Activated naive CD4-positive, alpha-beta T cell treated with anti-CD3 and anti-CD28 coated beads, Interleukin-2, amount 10 ng/mL, durations not matched to agents 7 days and 5 days (primary cell): ENCODE results near the gene GPC6.
A peak's percentile ranks its signal among the peaks of the same experiment; 100 is the strongest.

Experiments used
- CTCF ChIA-PET: fragments of 350-600 bp; sonication (Branson Sonifier 250); formaldehyde crosslinking; loops from one replicate; lab custom pipeline; 2021; ENCODE audit warnings: antibody characterized with exemption; lab: Charles Lee
- DNase-seq: peaks from one replicate; pipeline ENCODE4 v3.0.0-alpha.2; 2020
- H3K27ac Mint-ChIP-seq: one replicate; pipeline ENCODE4 v1.8.0; 2021; ENCODE audit warnings: mild to moderate bottlenecking, moderate library complexity, mixed read lengths
- H3K27me3 Mint-ChIP-seq: one replicate; pipeline ENCODE4 v1.8.0; 2021; ENCODE audit warnings: mild to moderate bottlenecking, mixed read lengths
- H3K36me3 Mint-ChIP-seq: one replicate; pipeline ENCODE4 v1.8.0; 2021; ENCODE audit warnings: mixed read lengths
- H3K4me1 Mint-ChIP-seq: one replicate; pipeline ENCODE4 v1.8.0; 2021; ENCODE audit warnings: mixed read lengths
- H3K4me3 Mint-ChIP-seq: one replicate; pipeline ENCODE4 v1.8.0; 2021; ENCODE audit warnings: mild to moderate bottlenecking, moderate library complexity, mixed read lengths
- H3K9me3 Mint-ChIP-seq: one replicate; pipeline ENCODE4 v1.8.0; 2021; ENCODE audit warnings: mixed read lengths

GPC6 gene

GRCh38 chr13:94359875-94360274 lies 1133.3 kb downstream of the GPC6 start:
- CTCF ChIA-PET, result no interaction called here
- Mint-ChIP-seq H3K36me3 (no peaks in the 10 kb centered on the region), H3K27ac (peak overlapping the region; percentile 33)

DNA sequence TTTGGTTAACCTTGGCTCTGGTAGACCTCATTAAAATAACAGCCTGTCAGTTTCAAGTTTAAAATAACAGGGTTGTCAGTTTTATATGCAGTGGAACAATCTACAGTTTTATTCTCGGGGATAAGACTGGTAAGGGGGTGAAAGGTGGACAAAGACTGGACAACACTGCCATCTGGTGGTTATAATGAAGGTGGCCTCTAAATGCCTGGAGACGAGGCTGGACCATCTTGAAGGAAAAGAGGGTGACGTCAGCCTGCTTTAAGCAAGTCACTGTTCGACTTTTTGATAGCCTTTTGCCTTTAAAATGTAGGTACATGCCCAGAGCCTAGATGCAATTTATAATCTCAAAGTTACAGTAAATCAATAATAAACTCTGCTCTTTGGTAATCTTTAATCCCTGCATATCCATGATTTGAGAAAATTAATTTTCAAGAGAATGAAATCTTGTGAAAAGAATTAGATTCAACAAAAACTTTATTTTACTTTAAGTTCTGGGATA lies 1135.9 kb downstream of the GPC6 start:
- H3K4me1 Mint-ChIP-seq, result no peaks in the 10 kb centered on the region

More at GRCh38 chr13:94359875-94360274, 1133.3 kb downstream of the GPC6 start:
- DNase-seq, result no peak
- Mint-ChIP-seq H3K4me3 (no peak overlapping the region), H3K4me1 (no peaks in the 10 kb centered on the region), H3K9me3 (no peaks in the 10 kb centered on the region), H3K27me3 (no peaks in the 10 kb centered on the region)

DNA sequence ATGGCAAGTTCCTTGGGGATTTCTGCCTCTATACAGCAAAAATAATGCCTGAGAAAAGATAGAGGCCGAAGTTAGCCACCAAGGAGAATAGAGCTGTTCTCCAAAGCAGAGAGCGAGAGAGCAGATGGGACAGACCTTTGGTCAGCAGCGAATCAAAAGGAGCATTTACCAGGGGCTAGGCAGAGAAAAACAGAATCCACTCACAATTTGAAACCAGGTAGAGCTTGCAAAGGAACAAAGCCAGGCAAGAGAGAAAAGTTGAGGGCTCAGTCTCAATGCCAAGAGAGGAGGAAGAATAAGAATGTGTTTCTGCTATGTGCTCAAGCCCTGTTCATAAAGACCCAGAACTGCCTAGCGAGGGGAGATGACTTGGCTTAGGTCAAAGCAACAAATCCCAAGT lies 1140.1 kb downstream of the GPC6 start:
- peaks cover 4% of the 10 kb centered on the region for H3K27me3 Mint-ChIP-seq
- no peaks in the 10 kb centered on the region for H3K9me3 Mint-ChIP-seq
- no peak for DNase-seq
- CTCF ChIA-PET, result no interaction called here
- H3K4me3 Mint-ChIP-seq, result no peak overlapping the region
- no peaks in the 10 kb centered on the region for H3K36me3 Mint-ChIP-seq
- H3K4me1 Mint-ChIP-seq, result no peaks in the 10 kb centered on the region
- H3K27ac Mint-ChIP-seq, result no peak overlapping the region

More for the DNA sequence above, 1135.9 kb downstream of the GPC6 start:
- Mint-ChIP-seq H3K4me3 (no peak overlapping the region), H3K27ac (no peak overlapping the region), H3K36me3 (no peaks in the 10 kb centered on the region), H3K27me3 (peaks cover 4% of the 10 kb centered on the region), H3K9me3 (no peaks in the 10 kb centered on the region)
- DNase-seq, result peak; percentile 74
- CTCF ChIA-PET, result interaction anchor here (0.6 to 2.5 kb wide), 8 partner anchors 12 to 1174 kb away, joined by 3 to 14 read pairs (median 4); no protein-coding TSS in a partner anchor

DNA sequence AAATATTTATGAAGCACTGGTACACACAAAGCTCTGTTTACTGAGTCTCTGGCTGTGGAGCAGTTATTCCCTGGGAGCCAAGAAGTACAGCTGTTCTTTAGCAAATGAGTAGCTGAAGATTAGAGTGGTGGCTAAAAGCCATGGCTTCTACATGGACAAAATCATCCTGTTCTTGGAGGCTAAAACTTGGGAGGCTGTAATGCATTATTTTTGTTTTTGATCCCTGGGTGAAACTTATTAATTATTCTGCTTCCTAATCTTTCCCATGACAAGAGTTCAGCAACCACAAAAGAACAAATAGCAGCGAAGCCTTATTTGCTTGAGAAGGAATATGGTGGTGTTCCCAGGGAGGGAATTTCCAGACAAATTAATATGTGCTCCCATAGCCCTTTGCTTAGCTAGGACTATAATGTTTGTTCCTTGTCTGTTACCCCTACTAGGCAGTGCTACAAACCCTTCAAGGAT lies 1143.4 kb downstream of the GPC6 start:
- CTCF ChIA-PET, result no interaction called here
- no peaks in the 10 kb centered on the region for H3K9me3 Mint-ChIP-seq
- H3K36me3 Mint-ChIP-seq, result no peaks in the 10 kb centered on the region
- no peak overlapping the region for H3K27ac Mint-ChIP-seq
- peaks cover 8% of the 10 kb centered on the region for H3K27me3 Mint-ChIP-seq
- no peak overlapping the region for H3K4me3 Mint-ChIP-seq
- DNase-seq, result no peak
- H3K4me1 Mint-ChIP-seq, result no peaks in the 10 kb centered on the region

GRCh38 chr13:94371855-94372254 lies 1145.2 kb downstream of the GPC6 start:
- CTCF ChIA-PET, result no interaction called here
- no peak for DNase-seq
- Mint-ChIP-seq H3K27ac (no peak overlapping the region), H3K36me3 (no peaks in the 10 kb centered on the region), H3K27me3 (peaks cover 4% of the 10 kb centered on the region), H3K4me1 (no peaks in the 10 kb centered on the region), H3K4me3 (no peak overlapping the region), H3K9me3 (no peaks in the 10 kb centered on the region)

DNA sequence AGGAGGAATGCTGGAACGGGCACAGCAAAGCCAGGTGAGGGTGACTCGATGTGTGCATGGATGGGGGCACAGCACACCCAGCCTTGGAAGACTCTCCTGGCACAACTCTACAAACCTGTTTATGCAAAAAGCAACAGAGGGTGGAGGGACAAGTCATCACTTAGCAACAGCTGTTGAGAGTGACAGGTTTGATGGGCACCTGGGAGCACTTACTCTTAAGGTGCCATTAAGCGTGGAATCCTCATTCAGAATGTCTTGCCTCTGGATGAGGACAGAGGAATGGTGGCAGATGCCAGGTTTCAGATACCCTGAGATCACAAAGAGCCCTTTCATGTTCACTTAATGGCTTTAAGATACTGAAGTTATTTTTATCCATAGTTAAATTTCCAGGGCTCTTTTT lies 1155.9 kb downstream of the GPC6 start:
- H3K36me3 Mint-ChIP-seq, result no peaks in the 10 kb centered on the region
- no peaks in the 10 kb centered on the region for H3K4me1 Mint-ChIP-seq
- no peak for DNase-seq
- no peaks in the 10 kb centered on the region for H3K9me3 Mint-ChIP-seq
- CTCF ChIA-PET, result no interaction called here
- H3K27me3 Mint-ChIP-seq, result peaks cover 6% of the 10 kb centered on the region
- no peak overlapping the region for H3K27ac Mint-ChIP-seq
- no peak overlapping the region for H3K4me3 Mint-ChIP-seq

DNA sequence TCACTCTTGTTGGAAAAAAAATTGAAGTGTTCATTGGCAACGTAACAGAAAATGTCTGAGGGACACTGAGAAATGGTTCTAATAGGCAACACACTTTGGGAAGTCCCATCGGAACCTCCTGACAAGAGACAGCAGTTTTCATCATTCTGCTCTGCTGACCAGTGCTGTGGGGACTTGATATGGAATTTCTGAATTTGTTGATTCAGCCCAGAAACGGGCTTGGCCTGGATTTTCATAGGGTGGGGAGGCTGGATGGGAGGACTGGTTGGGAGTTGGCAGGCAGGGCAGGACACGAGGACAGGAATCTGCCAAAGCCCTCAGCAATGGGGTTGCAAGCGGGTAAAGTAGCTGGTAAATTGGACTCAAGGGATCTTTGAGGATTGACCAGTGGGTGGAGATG lies 1156.4 kb downstream of the GPC6 start:
- Mint-ChIP-seq H3K9me3 (no peaks in the 10 kb centered on the region), H3K4me3 (no peak overlapping the region), H3K4me1 (no peaks in the 10 kb centered on the region), H3K36me3 (no peaks in the 10 kb centered on the region), H3K27ac (no peak overlapping the region), H3K27me3 (peaks cover 6% of the 10 kb centered on the region)
- CTCF ChIA-PET, result no interaction called here
- no peak for DNase-seq

DNA sequence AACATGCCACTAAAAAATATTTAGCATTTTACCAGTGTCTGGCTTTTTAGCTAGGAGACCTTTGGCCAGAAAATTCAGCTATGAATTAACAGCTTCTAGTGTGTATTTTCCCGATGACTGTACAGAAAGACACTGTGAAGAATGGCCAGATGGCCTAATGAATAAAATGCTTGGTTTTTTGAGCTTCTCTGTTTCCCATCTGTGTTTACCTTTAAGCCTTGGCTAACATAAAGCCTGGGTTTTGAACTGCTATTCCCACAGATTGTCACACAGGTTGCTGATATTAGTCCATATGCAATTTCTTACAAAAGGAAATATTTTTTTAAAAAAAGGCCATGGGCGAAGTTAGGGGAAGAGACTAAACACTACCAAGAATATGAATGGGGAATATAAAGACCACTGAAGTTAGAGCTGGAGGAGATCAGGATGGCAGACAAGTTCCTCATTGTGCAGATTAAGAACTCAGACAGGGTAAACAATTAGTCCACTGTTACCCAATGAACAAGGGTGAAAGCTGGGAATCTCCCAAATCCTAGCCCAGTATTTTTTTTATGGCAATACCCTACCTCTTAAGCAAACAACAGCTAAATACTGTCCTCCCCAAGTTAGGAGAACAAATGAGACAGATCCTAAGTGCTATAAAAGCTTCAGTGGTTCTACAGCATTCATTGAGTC lies 1157.8 kb downstream of the GPC6 start:
- no peak for DNase-seq
- peaks cover 6% of the 10 kb centered on the region for H3K27me3 Mint-ChIP-seq
- CTCF ChIA-PET, result no interaction called here
- no peaks in the 10 kb centered on the region for H3K9me3 Mint-ChIP-seq
- H3K4me1 Mint-ChIP-seq, result no peaks in the 10 kb centered on the region
- no peak overlapping the region for H3K4me3 Mint-ChIP-seq
- H3K36me3 Mint-ChIP-seq, result no peaks in the 10 kb centered on the region
- no peak overlapping the region for H3K27ac Mint-ChIP-seq

DNA sequence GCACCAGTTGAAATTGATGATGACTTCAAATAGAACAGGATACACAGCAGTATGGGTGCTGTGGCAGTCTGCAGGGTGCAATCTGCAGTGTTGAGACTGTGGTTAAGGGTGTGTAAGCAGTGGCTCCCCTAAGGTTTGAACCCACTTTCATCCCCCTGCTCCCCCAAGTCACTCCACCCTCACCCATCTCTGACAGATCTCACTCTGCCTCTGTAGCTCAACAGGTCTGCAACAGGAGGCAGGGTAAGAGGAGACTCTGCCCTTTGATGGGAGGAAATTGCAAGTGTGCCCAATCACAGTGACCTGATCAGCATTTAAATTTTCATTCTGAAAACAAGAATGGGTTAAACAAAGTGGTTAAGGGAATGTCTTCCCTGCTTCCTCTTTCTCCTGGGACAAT lies 1160.4 kb downstream of the GPC6 start:
- Mint-ChIP-seq H3K4me1 (no peaks in the 10 kb centered on the region), H3K36me3 (no peaks in the 10 kb centered on the region), H3K27ac (no peak overlapping the region), H3K27me3 (peaks cover 6% of the 10 kb centered on the region), H3K4me3 (no peak overlapping the region), H3K9me3 (no peaks in the 10 kb centered on the region)
- no peak for DNase-seq
- CTCF ChIA-PET, result no interaction called here

DNA sequence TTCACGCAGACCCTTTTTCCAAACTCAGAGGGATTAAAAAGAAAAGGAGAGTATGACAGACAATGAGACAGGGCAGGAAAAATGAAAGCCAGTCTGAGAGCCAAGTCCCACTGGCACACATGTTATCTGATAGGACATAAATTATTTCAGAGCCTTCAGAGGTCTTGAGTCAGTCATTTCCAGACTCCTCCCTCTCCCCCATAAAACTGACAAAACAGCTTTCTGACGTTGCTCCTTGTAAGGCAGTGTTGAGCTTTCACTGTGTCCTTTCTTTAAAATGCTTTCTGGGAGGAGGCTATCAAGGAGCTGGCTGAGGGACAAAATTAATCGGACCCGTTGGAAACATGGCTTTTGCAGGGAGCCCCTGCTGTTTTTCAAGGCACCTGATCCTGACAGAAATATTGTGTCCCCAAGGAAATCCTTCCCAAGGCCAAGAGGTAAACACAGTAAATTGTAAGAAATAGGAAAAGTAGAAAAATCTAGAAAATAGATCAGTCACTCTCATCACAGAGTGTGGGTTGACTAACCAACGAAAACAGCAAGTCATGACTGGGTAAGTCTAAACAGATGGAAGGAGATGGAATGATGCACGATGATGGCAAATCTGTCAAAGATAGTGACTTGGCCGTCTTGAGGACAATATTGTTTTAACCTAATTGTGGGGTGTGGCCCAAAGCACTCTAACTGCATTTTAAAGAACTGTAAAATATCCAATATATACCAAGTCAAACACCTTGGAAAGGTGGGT lies 1163.2 kb downstream of the GPC6 start:
- DNase-seq, result no peak
- H3K9me3 Mint-ChIP-seq, result no peaks in the 10 kb centered on the region
- H3K27me3 Mint-ChIP-seq, result no peaks in the 10 kb centered on the region
- H3K4me1 Mint-ChIP-seq, result no peaks in the 10 kb centered on the region
- CTCF ChIA-PET, result no interaction called here
- H3K4me3 Mint-ChIP-seq, result no peak overlapping the region
- no peaks in the 10 kb centered on the region for H3K36me3 Mint-ChIP-seq
- no peak overlapping the region for H3K27ac Mint-ChIP-seq

GRCh38 chr13:94390881-94391280 lies 1164.3 kb downstream of the GPC6 start:
- CTCF ChIA-PET, result no interaction called here
- Mint-ChIP-seq H3K36me3 (no peaks in the 10 kb centered on the region), H3K4me1 (no peaks in the 10 kb centered on the region), H3K27ac (no peak overlapping the region), H3K4me3 (no peak overlapping the region), H3K9me3 (no peaks in the 10 kb centered on the region), H3K27me3 (no peaks in the 10 kb centered on the region)
- DNase-seq, result no peak

- Mint-ChIP-seq H3K4me1 (no peaks in the 10 kb centered on the region), H3K4me3 (no peak overlapping the region), H3K36me3 (no peaks in the 10 kb centered on the region), H3K9me3 (no peaks in the 10 kb centered on the region), H3K27ac (no peak overlapping the region), H3K27me3 (no peaks in the 10 kb centered on the region)
- DNase-seq, result no peak
- CTCF ChIA-PET, result interaction anchor here (0.7 to 1.9 kb wide), 2 partner anchors 31 to 226 kb away, joined by 3 to 4 read pairs; no protein-coding TSS in a partner anchor
Measured at GRCh38 chr13:94394723-94395122, 1168.1 kb downstream of the GPC6 start.

GRCh38 chr13:94395860-94396259 lies 1169.3 kb downstream of the GPC6 start:
- Mint-ChIP-seq H3K36me3 (no peaks in the 10 kb centered on the region), H3K27ac (no peak overlapping the region), H3K9me3 (no peaks in the 10 kb centered on the region), H3K4me1 (no peaks in the 10 kb centered on the region), H3K27me3 (no peaks in the 10 kb centered on the region), H3K4me3 (no peak overlapping the region)
- no peak for DNase-seq
- CTCF ChIA-PET, result interaction anchor here (1.3 to 1.9 kb wide), 2 partner anchors 32 to 33 kb away, joined by 3 to 4 read pairs; no protein-coding TSS in a partner anchor

- Mint-ChIP-seq H3K36me3 (no peaks in the 10 kb centered on the region), H3K4me1 (no peaks in the 10 kb centered on the region), H3K4me3 (no peak overlapping the region), H3K27me3 (no peaks in the 10 kb centered on the region), H3K9me3 (no peaks in the 10 kb centered on the region), H3K27ac (no peak overlapping the region)
- DNase-seq, result no peak
- CTCF ChIA-PET, result no interaction called here
Measured at GRCh38 chr13:94399812-94400211, 1173.2 kb downstream of the GPC6 start.

DNA sequence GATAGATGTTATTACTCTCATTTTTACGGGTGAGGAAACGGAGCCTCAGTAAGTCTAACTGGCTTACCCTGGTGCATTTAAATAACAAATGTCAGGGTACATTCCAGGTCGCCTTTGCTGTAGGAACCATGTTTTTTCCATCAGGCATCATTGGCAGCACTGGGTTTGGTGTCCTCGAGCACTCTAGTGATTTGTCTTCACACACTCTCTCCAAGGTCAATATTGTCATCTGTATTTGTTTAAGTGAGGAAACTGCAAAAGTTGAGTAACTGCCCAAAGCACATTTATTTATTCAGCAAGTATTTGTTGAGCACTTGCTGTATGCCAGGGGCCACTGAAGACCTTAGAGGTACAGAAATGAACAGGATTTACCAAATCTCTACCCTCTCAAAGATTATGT lies 1174.3 kb downstream of the GPC6 start:
- CTCF ChIA-PET, result no interaction called here
- Mint-ChIP-seq H3K4me3 (no peak overlapping the region), H3K4me1 (no peaks in the 10 kb centered on the region), H3K9me3 (no peaks in the 10 kb centered on the region), H3K36me3 (no peaks in the 10 kb centered on the region), H3K27me3 (no peaks in the 10 kb centered on the region), H3K27ac (no peak overlapping the region)
- DNase-seq, result no peak
